ENCODE measurements around the gene SLC5A12. TPM values are rescaled to one million over a fixed set of nuclear protein-coding genes. Genes with fewer than 3 reads are reported as not detected.

Gene SLC5A12, protein sequence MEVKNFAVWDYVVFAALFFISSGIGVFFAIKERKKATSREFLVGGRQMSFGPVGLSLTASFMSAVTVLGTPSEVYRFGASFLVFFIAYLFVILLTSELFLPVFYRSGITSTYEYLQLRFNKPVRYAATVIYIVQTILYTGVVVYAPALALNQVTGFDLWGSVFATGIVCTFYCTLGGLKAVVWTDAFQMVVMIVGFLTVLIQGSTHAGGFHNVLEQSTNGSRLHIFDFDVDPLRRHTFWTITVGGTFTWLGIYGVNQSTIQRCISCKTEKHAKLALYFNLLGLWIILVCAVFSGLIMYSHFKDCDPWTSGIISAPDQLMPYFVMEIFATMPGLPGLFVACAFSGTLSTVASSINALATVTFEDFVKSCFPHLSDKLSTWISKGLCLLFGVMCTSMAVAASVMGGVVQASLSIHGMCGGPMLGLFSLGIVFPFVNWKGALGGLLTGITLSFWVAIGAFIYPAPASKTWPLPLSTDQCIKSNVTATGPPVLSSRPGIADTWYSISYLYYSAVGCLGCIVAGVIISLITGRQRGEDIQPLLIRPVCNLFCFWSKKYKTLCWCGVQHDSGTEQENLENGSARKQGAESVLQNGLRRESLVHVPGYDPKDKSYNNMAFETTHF
- polyA plus RNA-seq (2012; ENCODE audit: insufficient read depth, insufficient read length, low read depth): 0.29 TPM

- Histone ChIP-seq H3K27me3 (no peaks in the 10 kb centered on the region), H3K36me3 (no peaks in the 10 kb centered on the region), H3K4me1 (no peaks in the 10 kb centered on the region), H3K9me3 (no peaks in the 10 kb centered on the region), H3K4me3 (ENCODE audit: low read depth, low read length) (no peak within 1 kb of the TSS)
- DNase-seq: no peak
- no peak for TF ChIP-seq CTCF (IDR thresholded peaks at IDR 0.05; ENCODE audit: low read depth, low read length)
These were observed at the start of gene SLC5A12 for GRCh38 chr11:26721948-26722475. TSS of gene SLC5A12 (minus strand) at chr11:26722060. CDS start at chr11:26721714, 346 bp downstream.

GRCh38 chr11:26769027-26769426 is 47.2 kb upstream of the SLC5A12 start:
- H3K4me3 ChIP-seq (ENCODE audit: low read depth, low read length): no peak overlapping the region
- no peak for TF ChIP-seq CTCF (IDR thresholded peaks at IDR 0.05; ENCODE audit: low read depth, low read length)
- no peak for DNase-seq

DNA sequence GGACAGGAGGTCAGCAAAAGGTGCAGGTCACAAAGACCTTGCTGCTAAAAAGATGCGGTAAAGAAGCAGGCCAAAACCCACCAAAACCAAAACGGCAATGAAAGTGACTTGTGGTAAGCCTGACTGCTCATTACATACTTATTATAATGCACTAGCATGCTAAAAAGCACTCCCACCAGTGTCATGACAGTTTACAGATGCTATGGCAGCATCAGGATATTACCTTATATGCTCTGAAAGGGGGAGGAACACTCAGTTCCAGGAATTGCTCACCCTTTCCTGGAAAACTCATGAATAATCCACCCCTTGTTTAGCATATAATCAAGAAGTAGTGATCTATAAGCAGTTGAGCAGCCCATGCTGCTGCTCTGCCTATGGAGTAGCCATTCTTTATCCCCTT is 45.2 kb upstream of the SLC5A12 start:
- H3K4me1 ChIP-seq: no peaks in the 10 kb centered on the region; the same call in 1 of the 2 replicates
- no peak for TF ChIP-seq CTCF (IDR thresholded peaks at IDR 0.05; ENCODE audit: low read depth, low read length)
- DNase-seq: no peak
- H3K36me3 ChIP-seq: no peaks in the 10 kb centered on the region
- no peak overlapping the region for H3K4me3 ChIP-seq (ENCODE audit: low read depth, low read length)
- H3K27me3 ChIP-seq: no peaks in the 10 kb centered on the region
- H3K9me3 ChIP-seq: no peaks in the 10 kb centered on the region

More at GRCh38 chr11:26769027-26769426, 47.2 kb upstream of the SLC5A12 start:
- Histone ChIP-seq H3K9me3 (no peaks in the 10 kb centered on the region), H3K36me3 (no peaks in the 10 kb centered on the region), H3K27me3 (no peaks in the 10 kb centered on the region), H3K4me1 (no peaks in the 10 kb centered on the region; the same call in 1 of the 2 replicates)

DNA sequence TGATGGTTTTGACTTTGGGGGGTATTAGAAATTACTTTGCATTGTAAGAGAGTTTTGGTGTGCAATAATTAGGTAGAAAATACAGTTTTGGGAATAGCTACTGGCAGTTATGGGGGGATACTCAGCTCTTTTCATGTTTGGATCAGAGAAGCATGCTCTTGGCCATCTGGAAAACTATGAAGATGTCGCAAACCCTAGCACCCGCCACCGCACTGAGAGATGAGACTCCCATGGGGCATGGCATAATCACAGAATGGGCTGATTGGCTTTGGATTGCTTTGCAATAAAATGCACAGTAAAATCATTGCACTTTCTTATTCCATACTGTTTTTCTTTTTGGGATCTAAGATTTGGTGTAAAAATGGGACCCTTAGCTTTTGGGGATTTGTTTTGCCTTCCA is 43.5 kb upstream of the SLC5A12 start:
- H3K9me3 ChIP-seq: no peaks in the 10 kb centered on the region
- no peaks in the 10 kb centered on the region for H3K27me3 ChIP-seq
- no peaks in the 10 kb centered on the region for H3K4me1 ChIP-seq
- peak; percentile 11 for DNase-seq
- TF ChIP-seq CTCF (IDR thresholded peaks at IDR 0.05; ENCODE audit: low read depth, low read length): no peak
- H3K36me3 ChIP-seq: no peaks in the 10 kb centered on the region
- H3K4me3 ChIP-seq (ENCODE audit: low read depth, low read length): no peak overlapping the region

DNA sequence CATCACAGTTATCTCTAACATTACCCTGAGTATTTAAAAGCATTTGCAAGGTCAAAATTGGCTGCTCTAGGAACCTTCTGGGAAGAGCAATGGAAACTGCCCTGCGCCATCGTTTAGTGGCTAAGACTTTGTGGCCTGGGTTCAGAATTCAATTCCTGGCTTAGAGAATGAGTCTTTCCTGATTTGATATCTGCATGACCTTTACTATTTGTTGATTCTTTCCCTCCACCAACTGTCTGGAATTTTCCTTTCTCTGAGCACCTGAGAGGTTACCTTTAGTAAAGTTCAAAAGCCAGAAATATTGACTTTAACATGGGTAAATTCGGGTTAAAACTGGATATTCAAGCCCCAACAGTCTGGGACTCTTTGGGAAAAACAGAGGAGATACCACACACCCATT is 43.0 kb upstream of the SLC5A12 start:
- no peak for TF ChIP-seq CTCF (IDR thresholded peaks at IDR 0.05; ENCODE audit: low read depth, low read length)
- no peaks in the 10 kb centered on the region for H3K36me3 ChIP-seq
- no peaks in the 10 kb centered on the region for H3K9me3 ChIP-seq
- H3K27me3 ChIP-seq: no peaks in the 10 kb centered on the region
- H3K4me3 ChIP-seq (ENCODE audit: low read depth, low read length): no peak overlapping the region
- H3K4me1 ChIP-seq: no peaks in the 10 kb centered on the region
- no peak for DNase-seq
